Measurements from ENCODE around the gene PPP2R2C. TPM values are rescaled to one million over a fixed set of nuclear protein-coding genes. Genes with fewer than 3 reads are reported as not detected.

The PPP2R2C gene
- total RNA-seq, 1 donor = under 0.01 TPM

- Histone ChIP-seq H3K4me3 (ENCODE audit: insufficient read depth, low read length) (no peak overlapping the region), H3K4me1 (ENCODE audit: insufficient read depth, low read length) (no peaks in the 10 kb centered on the region), H3K79me2 (ENCODE audit: insufficient read depth, low read length) (no peaks in the 10 kb centered on the region), H3K27me3 (ENCODE audit: insufficient read depth, low read length) (no peaks in the 10 kb centered on the region), H3K4me2 (ENCODE audit: insufficient read depth, low read length) (no peak overlapping the region), H2AFZ (ENCODE audit: low read length) (no peak overlapping the region), H4K20me1 (ENCODE audit: insufficient read depth, low read length) (peaks cover 4% of the 10 kb centered on the region), H3K27ac (ENCODE audit: low read depth, low read length) (no peak overlapping the region), H3K9me3 (ENCODE audit: low read depth, low read length) (no peaks in the 10 kb centered on the region), H3K36me3 (ENCODE audit: insufficient read depth, low read length) (peaks cover 3% of the 10 kb centered on the region)
- DNase-seq (ENCODE audit: insufficient read length, low spot score, missing footprints) = no peak
- TF ChIP-seq CTCF (IDR thresholded peaks at IDR 0.05; ENCODE audit: extremely low read depth, low read depth, low read length) = no peak
Observed at GRCh38 chr4:6300359-6300758, 172.1 kb downstream of the PPP2R2C start.

GRCh38 chr4:6299875-6300274, 172.5 kb downstream of the PPP2R2C start:
- Histone ChIP-seq H3K27me3 (ENCODE audit: insufficient read depth, low read length) (no peaks in the 10 kb centered on the region), H3K4me2 (ENCODE audit: insufficient read depth, low read length) (no peak overlapping the region), H3K4me1 (ENCODE audit: insufficient read depth, low read length) (no peaks in the 10 kb centered on the region), H3K9me3 (ENCODE audit: low read depth, low read length) (no peaks in the 10 kb centered on the region), H3K27ac (ENCODE audit: low read depth, low read length) (no peak overlapping the region), H3K79me2 (ENCODE audit: insufficient read depth, low read length) (no peaks in the 10 kb centered on the region), H2AFZ (ENCODE audit: low read length) (no peak overlapping the region), H3K36me3 (ENCODE audit: insufficient read depth, low read length) (peaks cover 3% of the 10 kb centered on the region), H3K4me3 (ENCODE audit: insufficient read depth, low read length) (no peak overlapping the region), H4K20me1 (ENCODE audit: insufficient read depth, low read length) (peaks cover 4% of the 10 kb centered on the region)
- TF ChIP-seq CTCF (IDR thresholded peaks at IDR 0.05; ENCODE audit: extremely low read depth, low read depth, low read length) = no peak
- DNase-seq (ENCODE audit: insufficient read length, low spot score, missing footprints) = no peak

GRCh38 chr4:6298852-6299251, 173.6 kb downstream of the PPP2R2C start:
- no peaks in the 10 kb centered on the region for H3K9me3 ChIP-seq (ENCODE audit: low read depth, low read length)
- TF ChIP-seq CTCF (IDR thresholded peaks at IDR 0.05; ENCODE audit: extremely low read depth, low read depth, low read length) = no peak
- H3K36me3 ChIP-seq (ENCODE audit: insufficient read depth, low read length) = peaks cover 3% of the 10 kb centered on the region
- no peak overlapping the region for H2AFZ ChIP-seq (ENCODE audit: low read length)
- H3K27me3 ChIP-seq (ENCODE audit: insufficient read depth, low read length) = no peaks in the 10 kb centered on the region
- no peak for DNase-seq (ENCODE audit: insufficient read length, low spot score, missing footprints)
- H4K20me1 ChIP-seq (ENCODE audit: insufficient read depth, low read length) = peaks cover 4% of the 10 kb centered on the region
- no peaks in the 10 kb centered on the region for H3K4me1 ChIP-seq (ENCODE audit: insufficient read depth, low read length)
- H3K4me2 ChIP-seq (ENCODE audit: insufficient read depth, low read length) = no peak overlapping the region
- H3K27ac ChIP-seq (ENCODE audit: low read depth, low read length) = no peak overlapping the region
- H3K4me3 ChIP-seq (ENCODE audit: insufficient read depth, low read length) = no peak overlapping the region
- H3K79me2 ChIP-seq (ENCODE audit: insufficient read depth, low read length) = no peaks in the 10 kb centered on the region

GRCh38 chr4:6298035-6298434, 174.4 kb downstream of the PPP2R2C start:
- peaks cover 3% of the 10 kb centered on the region for H3K36me3 ChIP-seq (ENCODE audit: insufficient read depth, low read length)
- no peaks in the 10 kb centered on the region for H3K9me3 ChIP-seq (ENCODE audit: low read depth, low read length)
- no peak overlapping the region for H3K27ac ChIP-seq (ENCODE audit: low read depth, low read length)
- DNase-seq (ENCODE audit: insufficient read length, low spot score, missing footprints) = no peak
- no peak for TF ChIP-seq CTCF (IDR thresholded peaks at IDR 0.05; ENCODE audit: extremely low read depth, low read depth, low read length)
- peaks cover 4% of the 10 kb centered on the region for H4K20me1 ChIP-seq (ENCODE audit: insufficient read depth, low read length)
- H3K4me3 ChIP-seq (ENCODE audit: insufficient read depth, low read length) = no peak overlapping the region
- H2AFZ ChIP-seq (ENCODE audit: low read length) = no peak overlapping the region
- H3K27me3 ChIP-seq (ENCODE audit: insufficient read depth, low read length) = no peaks in the 10 kb centered on the region
- H3K4me1 ChIP-seq (ENCODE audit: insufficient read depth, low read length) = no peaks in the 10 kb centered on the region
- H3K79me2 ChIP-seq (ENCODE audit: insufficient read depth, low read length) = no peaks in the 10 kb centered on the region
- no peak overlapping the region for H3K4me2 ChIP-seq (ENCODE audit: insufficient read depth, low read length)

Data from osteoblast (primary cell).